GM19035 (cell line): ENCODE results near the gene SBK2.
"Not testable (repeated sequence)": the region's sequence is repeated elsewhere in the genome, so short reads cannot be mapped to it uniquely, and the experiment has no call there.

ENCODE experiments used
- ATAC-seq: cut with Tn5 transposase; IDR thresholded peaks from one replicate; pipeline ENCODE4 v1.9.1; 2021; ENCODE audit not compliant: unreplicated experiment

SBK2 gene

GRCh38 chr19:55503502-55504251 lies 33.3 kb downstream of the SBK2 start:
- ATAC-seq = peak; percentile 90

GRCh38 chr19:55503157-55503501 lies 33.8 kb downstream of the SBK2 start:
- ATAC-seq = no peak

- ATAC-seq = no peak
Observed at GRCh38 chr19:55502197-55502952, 34.6 kb downstream of the SBK2 start.

- no peak for ATAC-seq
Observed at GRCh38 chr19:55500368-55500952, 36.5 kb downstream of the SBK2 start.

GRCh38 chr19:55498246-55498840 lies 38.6 kb downstream of the SBK2 start:
- ATAC-seq = no peak

GRCh38 chr19:55497763-55498162 lies 39.2 kb downstream of the SBK2 start:
- no peak for ATAC-seq

GRCh38 chr19:55496820-55497219 lies 40.1 kb downstream of the SBK2 start:
- ATAC-seq = not testable (repeated sequence)

- no peak for ATAC-seq
Observed at GRCh38 chr19:55495646-55496349, 41.1 kb downstream of the SBK2 start.

GRCh38 chr19:55494172-55494761 lies 42.7 kb downstream of the SBK2 start:
- no peak for ATAC-seq

- no peak for ATAC-seq
Observed at GRCh38 chr19:55493645-55494171, 43.2 kb downstream of the SBK2 start.

GRCh38 chr19:55493052-55493644 lies 43.8 kb downstream of the SBK2 start:
- ATAC-seq = no peak

- no peak for ATAC-seq
Observed at GRCh38 chr19:55492362-55492944, 44.5 kb downstream of the SBK2 start.

GRCh38 chr19:55491546-55492360 lies 45.2 kb downstream of the SBK2 start:
- no peak for ATAC-seq

- no peak for ATAC-seq
Observed at GRCh38 chr19:55490478-55491432, 46.2 kb downstream of the SBK2 start.

GRCh38 chr19:55489711-55490477 lies 47.0 kb downstream of the SBK2 start:
- no peak for ATAC-seq

- no peak for ATAC-seq
Observed at GRCh38 chr19:55488986-55489710, 47.8 kb downstream of the SBK2 start.
